HEK293 (cell line): ENCODE data around the gene KCNQ1.

Experiments used
- CTCF ChIA-PET: fragments of 350-600 bp; formaldehyde crosslinking; extraction: SDS; loops from one replicate; lab custom pipeline; 2021; ENCODE audit warnings: antibody characterized with exemption; lab: Yijun Ruan, JAX
- POLR2A ChIA-PET: fragments of 300-600 bp; formaldehyde crosslinking; extraction: SDS; loops from one replicate; lab custom pipeline; 2020; ENCODE audit warnings: antibody characterized with exemption, inconsistent platforms; lab: Yijun Ruan, JAX
- H3K27ac ChIP-seq: fragments of 200-500 bp; sonication (Bioruptor generic); 2 replicates; pipeline ENCODE4 v1.5.1; 2014; ENCODE audit warnings: low read depth, low read length, control low read depth, inconsistent platforms; ENCODE audit errors: extremely low read depth
- H3K36me3 ChIP-seq, 2 experiments: fragments of 200-500 bp in 1 of 2; sonication (Bioruptor generic) in 1 of 2; 1 replicate in 1 of 2; 2 replicates in 1 of 2; pipeline ENCODE4 v1.5.1; 2014 to 2017; ENCODE audit warnings: inconsistent platforms in 2 of 2, low read length in 2 of 2; ENCODE audit not compliant: control insufficient read depth in 2 of 2, insufficient read depth in 1 of 2
- H3K4me1 ChIP-seq: fragments of 200-500 bp; sonication (Bioruptor generic); 2 replicates; pipeline ENCODE4 v1.5.1; 2014; ENCODE audit warnings: mild to moderate bottlenecking, low read length, inconsistent platforms; ENCODE audit not compliant: control insufficient read depth, insufficient read depth
- H3K4me3 ChIP-seq: 2 replicates; pipeline ENCODE4 v1.5.1; 2011; ENCODE audit warnings: low read depth, mild to moderate bottlenecking, control low read depth, low read length, moderate library complexity
- H3K9me3 ChIP-seq: fragments of 200-500 bp; sonication (Bioruptor generic); 2 replicates; pipeline ENCODE4 v1.5.1; 2014; ENCODE audit warnings: low read depth, low read length, inconsistent platforms; ENCODE audit not compliant: control insufficient read depth, insufficient read depth
- GLIS1 ChIP-seq: fragments of 450-650 bp; formaldehyde crosslinking; IDR thresholded peaks from 2 replicates; pipeline ENCODE4 v1.5.1; 2016; ENCODE audit warnings: missing biosample characterization, missing genetic modification characterization
- HOXC10 ChIP-seq: sonication (generic); formaldehyde crosslinking; IDR thresholded peaks from 2 replicates; pipeline ENCODE4 v1.8.1; 2023; ENCODE audit warnings: mild to moderate bottlenecking, missing genetic modification reagents
- KLF16 ChIP-seq: fragments of 450-650 bp; formaldehyde crosslinking; IDR thresholded peaks from 2 replicates; pipeline ENCODE4 v1.5.1; 2017; ENCODE audit warnings: missing biosample characterization, missing genetic modification characterization
- KLF9 ChIP-seq: fragments of 450-650 bp; formaldehyde crosslinking; IDR thresholded peaks from 2 replicates; pipeline ENCODE4 v1.5.1; 2016; ENCODE audit warnings: missing biosample characterization, missing genetic modification characterization, low read depth
- REST ChIP-seq: fragments of 450-650 bp; formaldehyde crosslinking; IDR thresholded peaks from 2 replicates; pipeline ENCODE4 v1.5.1; 2016; ENCODE audit warnings: missing biosample characterization, missing genetic modification characterization
- ZBTB17 ChIP-seq: fragments of 450-650 bp; formaldehyde crosslinking; IDR thresholded peaks from 2 replicates; pipeline ENCODE4 v1.5.1; 2016; ENCODE audit warnings: missing biosample characterization, missing genetic modification characterization
- ZBTB8A ChIP-seq: fragments of 450-650 bp; formaldehyde crosslinking; IDR thresholded peaks from 2 replicates; pipeline ENCODE4 v1.5.1; 2016; ENCODE audit warnings: missing biosample characterization, missing genetic modification characterization
- ZFP37 ChIP-seq: fragments of 450-650 bp; formaldehyde crosslinking; IDR thresholded peaks from 2 replicates; pipeline ENCODE4 v1.5.1; 2016; ENCODE audit warnings: missing biosample characterization, missing genetic modification characterization
- ZFP69B ChIP-seq: fragments of 450-650 bp; formaldehyde crosslinking; IDR thresholded peaks from 2 replicates; pipeline ENCODE4 v1.5.1; 2016; ENCODE audit warnings: missing biosample characterization, missing genetic modification characterization
- ZIC2 ChIP-seq: fragments of 450-650 bp; formaldehyde crosslinking; IDR thresholded peaks from 2 replicates; pipeline ENCODE4 v1.5.1; 2016; ENCODE audit warnings: missing biosample characterization, missing genetic modification characterization
- ZNF18 ChIP-seq: fragments of 450-650 bp; formaldehyde crosslinking; IDR thresholded peaks from 2 replicates; pipeline ENCODE4 v1.5.1; 2016; ENCODE audit warnings: missing biosample characterization, missing genetic modification characterization
- ZNF211 ChIP-seq: fragments of 450-650 bp; formaldehyde crosslinking; IDR thresholded peaks from 2 replicates; pipeline ENCODE4 v1.5.1; 2016; ENCODE audit warnings: low read depth, missing biosample characterization, missing genetic modification characterization
- ZNF26 ChIP-seq: fragments of 450-650 bp; formaldehyde crosslinking; IDR thresholded peaks from 2 replicates; pipeline ENCODE4 v1.5.1; 2016; ENCODE audit warnings: missing biosample characterization, missing genetic modification characterization
- ZNF549 ChIP-seq: fragments of 450-650 bp; IDR thresholded peaks from 2 replicates; pipeline ENCODE4 v1.5.1; 2018; ENCODE audit warnings: missing biosample characterization, missing genetic modification characterization, mild to moderate bottlenecking, inconsistent platforms, moderate library complexity
- ZNF585B ChIP-seq: fragments of 450-650 bp; formaldehyde crosslinking; IDR thresholded peaks from 2 replicates; pipeline ENCODE4 v1.5.1; 2016; ENCODE audit warnings: missing biosample characterization, missing genetic modification characterization
- ZNF623 ChIP-seq: fragments of 450-650 bp; formaldehyde crosslinking; IDR thresholded peaks from 2 replicates; pipeline ENCODE4 v1.5.1; 2016; ENCODE audit warnings: missing biosample characterization, missing genetic modification characterization
- ZNF76 ChIP-seq: fragments of 450-650 bp; formaldehyde crosslinking; IDR thresholded peaks from 2 replicates; pipeline ENCODE4; 2016; ENCODE audit warnings: low read depth, missing biosample characterization, missing genetic modification characterization, borderline replicate concordance
- ZNF785 ChIP-seq: fragments of 450-650 bp; formaldehyde crosslinking; IDR thresholded peaks from 2 replicates; pipeline ENCODE4 v1.5.1; 2016; ENCODE audit warnings: missing biosample characterization, missing genetic modification characterization
- ZSCAN18 ChIP-seq: fragments of 450-650 bp; formaldehyde crosslinking; IDR thresholded peaks from 2 replicates; pipeline ENCODE4 v1.5.1; 2016; ENCODE audit warnings: missing biosample characterization, missing genetic modification characterization

The KCNQ1 gene

GRCh38 chr11:2801711-2802388 is 357.0 kb downstream of the KCNQ1 start:
- no peaks in the 10 kb centered on the region for H3K9me3 ChIP-seq
- ChIA-PET CTCF (interaction anchor here (0.6 to 1.3 kb wide), 3 partner anchors 182 to 1122 kb away, joined by 3 to 4 read pairs (median 3); no protein-coding TSS in a partner anchor), POLR2A (no interaction called here)
- no peak overlapping the region for H3K27ac ChIP-seq
- no peaks in the 10 kb centered on the region for H3K36me3 ChIP-seq
- H3K4me1 ChIP-seq = no peaks in the 10 kb centered on the region
- TF ChIP-seq REST (tag by site-specific recombination) = no peak
- TF ChIP-seq ZNF76 (tag by site-specific recombination) = no peak
- TF ChIP-seq ZNF549 = no peak
- no peak for TF ChIP-seq ZFP37
- TF ChIP-seq ZFP69B (tag by site-specific recombination) = no peak
- TF ChIP-seq ZNF18 (tag by site-specific recombination) = no peak
- TF ChIP-seq KLF9 = no peak
- no peak for TF ChIP-seq ZNF785 (tag by site-specific recombination)
- TF ChIP-seq ZSCAN18 = no peak
- no peak for TF ChIP-seq ZNF211 (tag by site-specific recombination)
- TF ChIP-seq ZNF585B (tag by site-specific recombination) = no peak
- no peak for TF ChIP-seq ZBTB17 (tag by site-specific recombination)
- TF ChIP-seq HOXC10 = no peak
- TF ChIP-seq KLF16 (tag by site-specific recombination) = no peak
- TF ChIP-seq ZNF623 (tag by site-specific recombination) = no peak
- no peak for TF ChIP-seq ZBTB8A
- TF ChIP-seq, all 188 proteins: peak for 0
- no peak overlapping the region for H3K4me3 ChIP-seq

GRCh38 chr11:2802389-2803185 is 357.8 kb downstream of the KCNQ1 start:
- H3K27ac ChIP-seq = no peak overlapping the region
- TF ChIP-seq ZIC2 (peak; percentile 64), GLIS1 (tag by site-specific recombination) (peak; percentile 68), ZNF26 (tag by site-specific recombination) (no peak)
- TF ChIP-seq, all 188 proteins: peak for 2
- no peaks in the 10 kb centered on the region for H3K4me1 ChIP-seq
- no peaks in the 10 kb centered on the region for H3K36me3 ChIP-seq
- ChIA-PET CTCF (interaction anchor here (0.7 kb wide), 1 partner anchor 183 kb away, joined by 3 read pairs; no protein-coding TSS in a partner anchor), POLR2A (no interaction called here)
- H3K9me3 ChIP-seq = no peaks in the 10 kb centered on the region
- H3K4me3 ChIP-seq = no peak overlapping the region
